ENCODE data around the gene VCP.

DNA sequence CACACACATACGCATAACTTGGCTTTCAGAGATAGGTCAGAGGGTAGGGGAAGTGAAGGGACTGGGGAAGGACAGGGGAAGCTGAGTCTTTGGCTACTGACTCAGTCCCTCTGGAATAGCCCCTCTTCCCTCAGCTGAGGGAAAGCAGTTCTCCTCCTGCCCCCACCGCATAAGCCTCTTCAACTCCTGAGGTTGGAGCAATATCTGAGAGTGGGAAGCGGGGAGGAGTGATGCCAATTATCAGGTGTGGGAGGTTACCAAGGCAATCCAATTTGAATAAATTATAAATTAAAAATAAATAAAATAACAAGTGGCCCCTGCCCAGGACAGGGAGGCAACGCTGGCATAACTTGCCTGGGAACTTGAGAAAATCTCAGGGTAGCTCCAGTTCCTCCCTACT is 32.2 kb upstream of the VCP start:
- TF ChIP-seq POLR2A (IDR thresholded peaks at IDR 0.05; ENCODE audit: low read depth, low read length): no peak
- no peak for TF ChIP-seq POLR2AphosphoS5 (IDR thresholded peaks at IDR 0.05; ENCODE audit: low read depth, low read length)
